ENCODE measurements around the gene TMEM52. TPM values are rescaled to one million over a fixed set of nuclear protein-coding genes. Genes with fewer than 3 reads are reported as not detected.

Gene TMEM52
- polyA plus RNA-seq, 2 of the 4 experiments (the other 2 are of a cell fraction): 0.36 to 0.41 TPM

- FAIRE-seq (no peak), ATAC-seq (no peak), DNase-seq (ENCODE audit: low read depth in 1 of 2, low spot score in 1 of 2) (no peak)
- Histone ChIP-seq H3K9me3 (no peaks in the 10 kb centered on the region), H3K4me2 (no peak overlapping the region), H3K27ac (no peak overlapping the region), H3K4me3 (no peak overlapping the region), H3K4me1 (peaks cover 6% of the 10 kb centered on the region; the same call in 1 of the 3 replicates)
- POLR2A ChIA-PET: no interaction called here
- WGBS (ENCODE audit: missing lambda C conversion rate): 76% methylated on average over 25 of the region's 29 CpGs
- TF ChIP-seq ZC3H11A (IDR thresholded peaks at IDR 0.05) (no peak), SMC3 (IDR thresholded peaks at IDR 0.05) (no peak), FOSL2 (IDR thresholded peaks at IDR 0.05) (no peak), FOSL2 (CRISPR knock-in tag; IDR thresholded peaks at IDR 0.05) (no peak), MAX (IDR thresholded peaks at IDR 0.05) (no peak), JUN (IDR thresholded peaks at IDR 0.05) (no peak), TP53 (CRISPR knock-in tag; IDR thresholded peaks at IDR 0.05) (no peak), ELK1 (IDR thresholded peaks at IDR 0.05; ENCODE audit: low read depth, low read length) (no peak), EHMT2 (IDR thresholded peaks at IDR 0.05; ENCODE audit: low read depth) (no peak), PBX3 (IDR thresholded peaks at IDR 0.05) (no peak), HES2 (IDR thresholded peaks at IDR 0.05) (no peak), EHF (CRISPR knock-in tag; IDR thresholded peaks at IDR 0.05) (no peak), RCOR1 (IDR thresholded peaks at IDR 0.05; ENCODE audit: low read depth, low read length) (no peak), BHLHE40 (IDR thresholded peaks at IDR 0.05; ENCODE audit: low read depth, low read length) (no peak)
- CTCF ChIA-PET: interaction anchor here (1.5 to 6.9 kb wide), 5 partner anchors 15 to 91 kb away, joined by 3 to 126 read pairs (median 13); no protein-coding TSS in a partner anchor
These were observed 39.0 kb upstream of the TMEM52 start for GRCh38 chr1:1958071-1958541.

GRCh38 chr1:1957533-1957961, 38.5 kb upstream of the TMEM52 start:
- H3K4me3 ChIP-seq: no peak overlapping the region
- no peak for TF ChIP-seq HOXA7 (CRISPR knock-in tag; IDR thresholded peaks at IDR 0.05)
- no peak for TF ChIP-seq EHMT2 (IDR thresholded peaks at IDR 0.05; ENCODE audit: low read depth)
- no peak for TF ChIP-seq BCL3 (IDR thresholded peaks at IDR 0.05)
- TF ChIP-seq MYC (IDR thresholded peaks at IDR 0.05; ENCODE audit: borderline replicate concordance, low read length): no peak
- no peak for TF ChIP-seq NPAS2 (CRISPR knock-in tag; IDR thresholded peaks at IDR 0.05; ENCODE audit: borderline replicate concordance)
- TF ChIP-seq CTCF (IDR thresholded peaks at IDR 0.05): no peak
- TF ChIP-seq POLR2A (IDR thresholded peaks at IDR 0.05; ENCODE audit: low read length): no peak
- no peak for TF ChIP-seq HDAC2 (IDR thresholded peaks at IDR 0.05)
- TF ChIP-seq SREBF2 (IDR thresholded peaks at IDR 0.05): no peak
- no peak for TF ChIP-seq RARB (CRISPR knock-in tag; IDR thresholded peaks at IDR 0.05)
- TF ChIP-seq RNF2 (IDR thresholded peaks at IDR 0.05; ENCODE audit: borderline replicate concordance, low read depth): no peak
- TF ChIP-seq ZC3H11A (IDR thresholded peaks at IDR 0.05): no peak
- TF ChIP-seq EHF (CRISPR knock-in tag; IDR thresholded peaks at IDR 0.05): no peak
- no peak for TF ChIP-seq CHD2 (IDR thresholded peaks at IDR 0.05; ENCODE audit: low read length, partially characterized antibody)
- TF ChIP-seq ZFP36 (IDR thresholded peaks at IDR 0.05; ENCODE audit: borderline replicate concordance, partially characterized antibody): no peak
- no peak for TF ChIP-seq ESRRA (IDR thresholded peaks at IDR 0.05; ENCODE audit: borderline replicate concordance, low read length)
- TF ChIP-seq USF2 (IDR thresholded peaks at IDR 0.05): no peak
- TF ChIP-seq BHLHE40 (IDR thresholded peaks at IDR 0.05; ENCODE audit: low read depth, low read length): no peak
- TF ChIP-seq NFE2L2 (conservative IDR thresholded peaks at IDR 0.05; ENCODE audit: low read length): no peak
- H3K4me2 ChIP-seq: no peak overlapping the region
- no peak overlapping the region for H3K27ac ChIP-seq
- ChIA-PET CTCF (interaction anchor here (1.5 to 6.9 kb wide), 3 partner anchors 14 to 91 kb away, joined by 3 to 126 read pairs (median 76); no protein-coding TSS in a partner anchor), POLR2A (no interaction called here)
- H3K9me3 ChIP-seq: no peaks in the 10 kb centered on the region
- DNase-seq (ENCODE audit: low read depth in 1 of 2, low spot score in 1 of 2) (no peak), FAIRE-seq (no peak), ATAC-seq (no peak)
- H3K4me1 ChIP-seq: peaks cover 6% of the 10 kb centered on the region; the same call in 1 of the 3 replicates
- WGBS (ENCODE audit: missing lambda C conversion rate): 76% methylated on average over 3 of the region's 22 CpGs
